Vagina (tissue), 2 donors: ENCODE data around the gene CLMP.

Experiments
- CTCF ChIP-seq, 3 experiments: fragments of 450-650 bp in 2 of 3; fragments of 200-600 bp in 1 of 3; sonication (generic) in 1 of 3; IDR thresholded peaks; one replicate each; pipeline ENCODE4 v1.5.1; 2017 to 2019; ENCODE audit warnings: antibody characterized with exemption in 3 of 3, mild to moderate bottlenecking in 2 of 3, moderate library complexity in 2 of 3
- POLR2AphosphoS5 ChIP-seq, 2 donors: sonication (generic); formaldehyde crosslinking; IDR thresholded peaks; one replicate each; pipeline ENCODE4 v1.9.0; 2017; ENCODE audit warnings: antibody characterized with exemption in 2 of 2, mild to moderate bottlenecking in 2 of 2, low read depth in 1 of 2; ENCODE audit not compliant: insufficient read depth in 1 of 2

DNA sequence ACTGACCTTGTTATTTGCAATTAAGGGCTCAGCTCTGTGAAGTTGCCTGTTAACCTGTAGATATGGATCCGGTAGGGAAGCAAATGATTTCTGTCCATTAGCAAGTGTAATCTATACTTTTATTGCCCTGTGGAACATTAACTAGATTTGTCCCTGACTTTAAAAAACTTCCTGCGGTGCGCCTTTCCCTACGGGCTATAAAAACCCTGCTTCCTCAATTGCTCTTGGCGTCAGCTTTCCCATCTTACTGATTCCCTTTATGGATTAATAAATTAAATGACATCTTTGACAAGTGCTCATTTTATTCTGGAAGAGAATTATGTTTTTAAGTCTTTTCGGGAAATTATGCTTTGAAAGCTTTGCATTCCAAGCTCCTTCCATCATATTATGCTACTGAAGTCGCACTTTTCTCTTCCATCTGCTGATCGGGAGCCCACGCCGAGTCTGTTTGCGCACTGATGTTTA is 18.3 kb upstream of the CLMP start:
- TF ChIP-seq CTCF (IDR thresholded peaks at IDR 0.05) = no peak
- TF ChIP-seq POLR2AphosphoS5 (IDR thresholded peaks at IDR 0.05; ENCODE audit: insufficient read depth in 1 of 2, low read depth in 1 of 2) = no peak
